Stimulated activated CD8-positive, alpha-beta memory T cell treated with anti-CD3 and anti-CD28 coated beads, Interleukin-12 subunit alpha, Interleukin-12 subunit beta, amount 100 ng/mL, for 4 hours (primary cell): Measurements from ENCODE around the gene ACYP2.
"Not testable (repeated sequence)": the region's sequence is repeated elsewhere in the genome, so short reads cannot be mapped to it uniquely, and the experiment has no call there.

Source experiments
- DNase-seq: peaks from one replicate; pipeline ENCODE4 v3.0.0-alpha.2; 2020; ENCODE audit warnings: low read depth

The ACYP2 gene

GRCh38 chr2:54271189-54271588 lies 155.8 kb downstream of the ACYP2 start:
- DNase-seq, result no peak

GRCh38 chr2:54271843-54272627 lies 156.6 kb downstream of the ACYP2 start:
- DNase-seq, result no peak

GRCh38 chr2:54274781-54275242 lies 159.4 kb downstream of the ACYP2 start:
- no peak for DNase-seq

DNA sequence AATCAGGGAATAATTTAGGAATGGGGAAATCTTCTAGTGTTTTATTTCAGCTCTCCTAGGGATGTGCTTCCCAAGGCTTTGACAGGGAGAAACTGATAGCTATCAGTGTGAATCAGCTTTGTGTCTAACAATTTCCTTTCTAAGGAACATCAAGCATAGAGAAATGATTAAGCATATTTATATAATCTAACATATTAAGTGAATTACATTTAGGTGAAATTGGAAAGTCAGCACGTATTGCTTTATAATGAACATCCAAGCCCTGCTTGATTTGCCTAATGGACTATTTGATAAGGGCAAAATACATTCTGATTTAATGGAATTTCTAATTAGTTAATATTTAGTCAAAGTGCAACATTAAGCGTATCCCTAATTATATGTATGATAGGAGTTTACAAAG lies 160.1 kb downstream of the ACYP2 start:
- no peak for DNase-seq

- DNase-seq, result no peak
These were observed 164.0 kb downstream of the ACYP2 start for GRCh38 chr2:54279385-54279784.

- no peak for DNase-seq
These were observed 169.4 kb downstream of the ACYP2 start for GRCh38 chr2:54284826-54285225.

DNA sequence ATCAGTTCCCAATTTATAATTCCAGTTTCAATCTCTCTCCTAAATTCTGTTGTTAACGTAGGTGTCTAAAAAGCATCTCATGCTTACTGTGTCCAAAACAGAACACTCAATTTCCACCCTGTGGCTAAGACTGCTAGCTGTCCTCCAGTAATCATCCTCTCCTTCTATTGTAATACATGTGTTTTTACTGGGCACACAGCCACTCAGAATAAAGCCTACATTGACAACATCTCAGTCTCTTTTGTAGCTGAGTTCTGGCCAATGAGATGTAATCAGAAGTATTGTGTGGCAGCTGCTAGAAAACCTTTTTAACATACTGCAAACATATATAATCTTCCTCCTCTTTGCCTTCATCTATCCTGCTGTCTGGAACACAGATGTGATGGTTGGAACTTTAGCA lies 170.0 kb downstream of the ACYP2 start:
- no peak for DNase-seq

DNA sequence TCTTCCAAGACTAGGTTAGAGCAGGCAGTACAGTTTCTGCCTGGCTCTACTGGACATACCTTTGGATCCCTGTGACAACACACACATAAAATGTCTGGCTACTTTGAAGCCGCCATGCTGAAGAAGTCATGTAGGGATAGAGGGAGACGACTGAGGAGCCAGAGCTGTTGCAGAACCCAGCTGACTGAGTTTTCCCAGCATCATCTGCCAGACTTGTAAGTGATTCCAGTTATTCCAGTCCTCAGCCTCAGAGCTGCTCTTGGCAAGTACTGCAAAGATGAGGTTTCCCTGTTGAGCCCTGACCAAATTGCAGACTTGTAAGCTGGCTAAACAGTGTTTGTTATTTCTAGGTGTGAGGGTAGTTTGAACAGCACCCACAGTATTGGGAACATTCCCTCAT lies 172.1 kb downstream of the ACYP2 start:
- no peak for DNase-seq

DNA sequence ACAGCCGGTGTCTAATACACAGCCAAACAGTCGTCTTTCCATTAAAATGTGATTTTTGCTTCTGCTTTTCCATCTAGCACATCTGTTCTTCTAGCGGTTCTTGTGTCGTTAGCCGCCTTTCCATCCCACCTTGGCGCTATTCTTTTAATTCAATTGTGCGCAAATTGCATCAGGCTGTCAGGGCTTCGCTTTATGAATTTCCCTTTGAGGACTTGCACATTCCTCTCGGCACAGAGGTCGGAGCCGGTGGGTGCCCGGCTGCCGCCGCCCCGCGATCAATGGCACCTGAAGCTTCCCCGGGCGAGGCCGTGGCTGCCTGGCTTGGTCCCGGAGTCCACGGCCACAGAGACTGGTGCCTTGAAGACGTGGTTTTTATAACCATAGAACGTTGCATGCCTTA lies 174.5 kb downstream of the ACYP2 start:
- no peak for DNase-seq

DNA sequence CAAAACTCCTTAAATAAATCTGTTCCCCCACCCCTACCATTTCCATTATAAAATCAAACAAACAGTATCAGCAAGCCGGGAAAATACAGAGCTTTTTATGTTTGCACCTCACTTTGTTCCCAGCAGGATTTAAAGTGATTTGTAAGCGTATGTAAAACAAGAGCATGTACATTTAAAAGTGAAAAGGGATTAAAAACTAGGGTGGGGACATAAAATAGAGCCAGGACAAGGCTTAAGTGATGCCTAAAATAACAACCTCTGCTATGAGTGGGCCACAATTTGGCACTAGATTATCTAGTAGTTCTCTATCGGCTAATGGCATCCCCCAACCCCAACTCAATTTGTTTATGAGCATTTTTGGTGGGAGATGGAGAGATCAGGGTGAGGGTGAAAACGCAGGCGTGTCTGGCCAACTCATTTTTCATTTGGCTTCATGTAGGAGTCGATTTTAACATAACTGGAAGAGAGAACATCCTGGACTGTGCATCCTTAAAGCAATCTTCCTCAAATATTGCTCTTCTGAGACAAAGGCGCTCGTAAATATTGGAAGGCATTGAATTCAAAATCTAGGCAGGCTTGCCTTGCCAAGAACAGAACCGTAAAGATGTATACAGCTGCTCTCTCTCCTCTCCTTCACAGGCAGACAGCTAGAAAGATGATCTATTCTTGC lies 175.1 kb downstream of the ACYP2 start:
- no peak for DNase-seq

- not testable (repeated sequence) for DNase-seq
These were observed 179.2 kb downstream of the ACYP2 start for GRCh38 chr2:54294665-54295064.

DNA sequence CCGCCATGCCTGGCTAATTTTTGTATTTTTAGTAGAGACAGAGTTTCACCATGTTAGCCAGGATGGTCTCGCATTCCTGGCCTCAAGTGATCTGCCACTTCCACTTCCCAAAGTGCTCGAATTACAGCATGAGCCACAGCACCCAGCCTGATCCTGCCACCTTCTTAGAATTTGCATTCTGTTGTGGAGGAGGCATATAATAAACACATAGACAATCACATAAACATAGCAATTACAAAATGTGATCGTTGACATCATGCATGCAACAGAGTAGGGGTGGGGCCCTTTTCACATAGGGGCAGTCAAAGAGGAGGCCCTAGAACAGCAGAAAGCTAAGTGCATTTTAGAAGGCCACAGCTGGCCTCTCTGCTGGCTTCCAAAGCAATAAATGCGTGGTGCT lies 180.5 kb downstream of the ACYP2 start:
- no peak for DNase-seq

DNA sequence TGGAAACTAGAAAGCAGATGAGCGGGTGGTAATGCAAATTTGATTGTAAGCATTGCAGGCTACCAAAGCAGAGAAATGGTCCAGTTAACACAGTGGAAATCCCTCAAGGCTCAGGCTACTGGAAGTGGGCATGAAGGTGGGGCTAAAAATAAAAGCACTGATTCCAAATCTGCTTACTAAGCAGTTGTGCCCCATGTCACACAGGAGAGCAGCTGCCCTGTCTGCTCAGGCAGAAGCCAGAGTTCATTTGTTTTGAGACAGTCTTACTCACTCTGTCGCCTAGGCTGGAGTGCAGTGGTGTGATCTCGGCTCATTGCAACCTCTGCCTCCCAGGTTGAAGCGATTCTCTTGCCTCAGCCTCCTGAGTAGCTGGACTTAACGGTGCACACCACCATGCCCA lies 183.1 kb downstream of the ACYP2 start:
- DNase-seq, result no peak

DNA sequence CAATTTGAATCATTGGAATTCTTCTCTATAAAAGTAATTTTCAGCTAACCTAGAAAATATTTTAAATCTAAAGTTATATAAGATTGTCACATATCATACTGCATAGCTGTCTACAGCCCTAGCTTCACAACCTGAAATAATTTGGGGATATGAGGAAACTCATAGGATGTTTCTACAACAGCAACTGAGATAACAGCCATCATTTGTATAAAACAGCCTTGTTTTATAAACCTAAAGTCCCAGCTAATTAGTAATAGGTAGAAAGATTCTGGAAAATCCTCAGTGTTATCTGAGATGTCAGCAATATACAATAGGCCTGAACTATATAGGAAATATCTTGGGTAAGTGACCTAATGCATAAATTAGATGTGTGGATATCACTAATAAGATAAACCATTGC lies 188.2 kb downstream of the ACYP2 start:
- DNase-seq, result no peak

- DNase-seq, result no peak
These were observed 191.1 kb downstream of the ACYP2 start for GRCh38 chr2:54306556-54306955.

GRCh38 chr2:54308186-54308585 lies 192.8 kb downstream of the ACYP2 start:
- no peak for DNase-seq

GRCh38 chr2:54308782-54309181 lies 193.4 kb downstream of the ACYP2 start:
- DNase-seq, result no peak

- DNase-seq, result no peak
These were observed 194.9 kb downstream of the ACYP2 start for GRCh38 chr2:54310311-54310710.

DNA sequence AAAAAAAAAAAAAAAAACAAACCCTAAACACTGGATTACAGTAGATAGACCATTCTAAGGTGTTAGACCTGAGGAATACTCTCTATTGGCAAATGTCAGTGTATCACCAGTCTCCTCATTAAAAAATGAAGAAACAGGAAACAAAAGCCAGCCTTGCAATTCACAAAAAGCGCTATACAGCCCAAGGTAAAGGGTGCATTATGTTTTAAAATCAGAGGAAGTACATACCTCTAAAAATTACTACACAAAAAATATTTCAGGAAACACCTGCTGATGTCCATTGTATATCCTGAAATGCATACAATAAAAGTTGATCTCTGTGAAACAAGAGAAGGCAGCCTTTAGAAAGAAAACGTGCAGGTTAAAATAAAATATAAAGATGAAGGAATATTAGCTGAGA lies 195.5 kb downstream of the ACYP2 start:
- no peak for DNase-seq

GRCh38 chr2:54313147-54313546 lies 197.7 kb downstream of the ACYP2 start:
- DNase-seq, result no peak

GRCh38 chr2:54317973-54318372 lies 202.6 kb downstream of the ACYP2 start:
- no peak for DNase-seq

DNA sequence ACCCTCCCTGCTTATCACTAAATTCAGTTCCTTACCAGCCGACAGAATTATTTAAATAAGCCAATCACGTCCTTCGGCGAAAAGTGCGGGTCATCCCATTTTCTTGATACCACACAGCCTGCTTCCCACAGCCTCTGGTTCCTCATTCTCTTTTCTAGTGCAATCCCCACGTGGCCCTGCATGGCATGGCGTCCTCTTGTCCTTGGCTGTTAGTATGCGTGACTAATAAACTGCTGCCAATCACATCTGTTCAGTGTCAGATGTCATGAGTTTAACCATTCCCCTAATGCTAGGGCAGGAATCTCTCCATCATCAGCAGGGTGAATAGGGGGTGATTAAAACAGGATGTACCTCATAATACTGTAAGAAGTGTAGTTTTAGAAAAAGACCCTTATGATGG lies 203.4 kb downstream of the ACYP2 start:
- DNase-seq, result no peak

DNA sequence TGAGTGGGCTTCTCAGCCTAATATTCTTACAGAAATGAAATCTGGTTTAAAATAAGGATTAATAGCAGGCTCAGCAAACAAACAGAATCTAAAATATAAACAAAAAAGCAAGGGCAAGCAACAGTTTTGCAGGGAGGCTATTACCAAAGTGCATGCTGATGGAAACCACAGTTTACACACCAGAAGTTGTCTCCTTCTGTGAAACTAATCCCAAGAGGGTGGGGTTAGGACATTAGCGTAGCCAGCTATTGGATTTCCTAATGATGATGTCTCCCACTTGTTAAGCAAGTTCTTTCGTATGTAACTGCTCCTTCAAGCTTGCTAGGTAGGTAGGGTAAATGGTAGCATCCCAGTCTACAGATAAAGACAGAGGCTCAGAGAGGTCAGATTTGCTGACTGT lies 205.6 kb downstream of the ACYP2 start:
- DNase-seq, result no peak

DNA sequence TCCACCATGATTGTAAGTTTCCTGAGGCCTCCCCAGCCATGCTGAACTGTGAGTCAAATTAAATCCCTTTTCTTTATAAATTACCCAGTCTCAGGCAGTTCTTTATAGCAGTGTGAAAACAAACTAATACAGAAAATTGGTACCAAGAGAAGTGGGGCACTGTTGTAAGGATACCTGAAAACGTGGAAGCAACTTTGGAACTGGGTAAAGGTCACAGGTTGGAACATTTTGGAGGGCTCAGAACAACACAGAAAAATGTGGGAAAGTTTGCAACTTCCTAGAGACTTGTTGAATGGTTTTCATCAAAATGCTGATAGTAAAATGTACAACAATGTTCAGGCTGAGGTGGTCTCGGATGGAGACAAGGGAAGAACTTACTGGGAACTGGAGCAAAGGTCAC lies 209.1 kb downstream of the ACYP2 start:
- not testable (repeated sequence) for DNase-seq
